Measurements from ENCODE around the gene GPR176. TPM values are rescaled to one million over a fixed set of nuclear protein-coding genes. Genes with fewer than 3 reads are reported as not detected.

GPR176 gene
- polyA plus RNA-seq, 1 donor from 2014 or later: 8.3 TPM

DNA sequence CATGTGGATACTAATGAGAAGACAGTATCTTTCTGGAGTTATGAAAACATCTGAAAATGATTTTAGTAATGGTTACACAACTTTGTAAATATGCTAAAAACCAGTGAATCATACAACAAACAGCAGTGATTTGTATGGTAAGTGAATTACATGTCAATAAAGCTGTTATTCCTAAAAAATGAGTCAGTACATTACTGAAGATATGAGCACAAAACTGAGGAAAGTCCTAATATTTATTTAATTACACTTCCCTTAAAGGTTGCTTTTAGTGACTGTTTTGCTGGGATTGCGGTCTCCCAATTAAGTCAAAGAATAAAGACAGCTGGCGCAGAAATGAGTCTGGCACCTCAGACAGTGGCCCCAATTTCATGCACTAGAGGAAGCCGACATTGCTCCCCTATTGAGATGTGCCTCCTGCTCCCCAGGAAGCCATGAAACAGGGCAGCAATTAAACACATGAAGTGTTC is 86.5 kb downstream of the GPR176 start:
- Histone ChIP-seq H4K20me1 (ENCODE audit: insufficient read depth) (no peaks in the 10 kb centered on the region), H3F3A (ENCODE audit: insufficient read depth, low read length, poor library complexity, severe bottlenecking) (no peaks in the 10 kb centered on the region), H3K36me3 (ENCODE audit: insufficient read depth, low read length) (no peaks in the 10 kb centered on the region), H3K27ac (ENCODE audit: low read length) (no peak overlapping the region), H3K9ac (ENCODE audit: low read length) (no peak overlapping the region), H3K79me2 (replicated peaks; ENCODE audit: insufficient read depth, low read length) (no peaks in the 10 kb centered on the region), H2AFZ (ENCODE audit: low read depth, low read length) (no peak overlapping the region), H3K4me3 (ENCODE audit: low read length) (no peak overlapping the region), H3K9me3 (ENCODE audit: low read length) (no peaks in the 10 kb centered on the region), H3K27me3 (ENCODE audit: insufficient read depth, low read depth, low read length) (no peaks in the 10 kb centered on the region), H3K9me2 (ENCODE audit: insufficient read depth, low read length) (no peaks in the 10 kb centered on the region), H3K4me2 (ENCODE audit: low read length) (no peak overlapping the region)
- TF ChIP-seq POLR2AphosphoS5 (IDR thresholded peaks at IDR 0.05) (no peak), EZH2 (IDR thresholded peaks at IDR 0.05; ENCODE audit: borderline replicate concordance, insufficient read depth, low read length, poor library complexity, severe bottlenecking) (no peak), MXI1 (conservative IDR thresholded peaks at IDR 0.05; ENCODE audit: poor library complexity, severe bottlenecking) (no peak)

- H3K4me2 ChIP-seq (ENCODE audit: low read length): no peak overlapping the region
- no peaks in the 10 kb centered on the region for H4K20me1 ChIP-seq (ENCODE audit: insufficient read depth)
- H3K79me2 ChIP-seq (replicated peaks; ENCODE audit: insufficient read depth, low read length): no peaks in the 10 kb centered on the region
- no peak overlapping the region for H3K4me3 ChIP-seq (ENCODE audit: low read length)
- no peaks in the 10 kb centered on the region for H3K36me3 ChIP-seq (ENCODE audit: insufficient read depth, low read length)
- H3K27me3 ChIP-seq (ENCODE audit: insufficient read depth, low read depth, low read length): no peaks in the 10 kb centered on the region
- no peaks in the 10 kb centered on the region for H3F3A ChIP-seq (ENCODE audit: insufficient read depth, low read length, poor library complexity, severe bottlenecking)
- H3K9ac ChIP-seq (ENCODE audit: low read length): no peak overlapping the region
- no peaks in the 10 kb centered on the region for H3K9me3 ChIP-seq (ENCODE audit: low read length)
- H3K9me2 ChIP-seq (ENCODE audit: insufficient read depth, low read length): no peaks in the 10 kb centered on the region
- no peak for TF ChIP-seq REST (IDR thresholded peaks at IDR 0.05; ENCODE audit: borderline replicate concordance)
- TF ChIP-seq TAF1 (IDR thresholded peaks at IDR 0.05; ENCODE audit: low read depth): no peak
- H3K27ac ChIP-seq (ENCODE audit: low read length): no peak overlapping the region
- no peak overlapping the region for H2AFZ ChIP-seq (ENCODE audit: low read depth, low read length)
These were observed 89.9 kb downstream of the GPR176 start for GRCh38 chr15:39830166-39830565.

DNA sequence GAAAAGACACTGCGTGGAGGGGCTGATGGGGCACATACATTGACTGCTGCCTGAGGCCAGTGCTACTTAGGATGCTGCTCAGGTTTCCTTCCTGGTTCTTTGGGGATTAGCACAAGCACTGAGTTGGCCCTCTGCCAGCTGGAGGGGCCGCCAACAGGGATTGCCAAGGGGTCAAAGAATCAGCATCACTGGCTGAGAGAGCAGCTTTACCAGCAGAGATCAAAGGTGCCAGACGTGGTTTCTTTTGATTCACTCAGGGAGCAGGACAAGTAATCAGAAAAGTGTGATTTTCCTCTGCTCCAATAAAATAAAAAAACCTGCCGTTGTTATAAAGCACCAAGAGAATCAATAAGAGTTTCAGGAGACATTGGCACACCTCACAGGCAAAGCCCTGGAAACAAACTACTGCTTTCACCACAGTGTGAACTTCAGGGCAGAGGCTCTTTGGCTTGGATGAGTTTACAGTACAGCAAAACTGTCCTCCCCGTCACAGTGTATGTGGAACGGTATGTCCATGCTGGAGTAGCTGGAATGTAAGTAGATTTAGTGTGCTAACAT is 91.6 kb downstream of the GPR176 start:
- no peaks in the 10 kb centered on the region for H3K9me2 ChIP-seq (ENCODE audit: insufficient read depth, low read length)
- H4K20me1 ChIP-seq (ENCODE audit: insufficient read depth): no peaks in the 10 kb centered on the region
- H3K9me3 ChIP-seq (ENCODE audit: low read length): no peaks in the 10 kb centered on the region
- H2AFZ ChIP-seq (ENCODE audit: low read depth, low read length): no peak overlapping the region
- no peaks in the 10 kb centered on the region for H3K27me3 ChIP-seq (ENCODE audit: insufficient read depth, low read depth, low read length)
- H3F3A ChIP-seq (ENCODE audit: insufficient read depth, low read length, poor library complexity, severe bottlenecking): no peaks in the 10 kb centered on the region
- H3K4me2 ChIP-seq (ENCODE audit: low read length): no peak overlapping the region
- H3K36me3 ChIP-seq (ENCODE audit: insufficient read depth, low read length): no peaks in the 10 kb centered on the region
- TF ChIP-seq TAF1 (IDR thresholded peaks at IDR 0.05; ENCODE audit: low read depth): no peak
- TF ChIP-seq MXI1 (conservative IDR thresholded peaks at IDR 0.05; ENCODE audit: poor library complexity, severe bottlenecking): no peak
- TF ChIP-seq POLR2AphosphoS5 (IDR thresholded peaks at IDR 0.05): no peak
- TF ChIP-seq EP300 (conservative IDR thresholded peaks at IDR 0.05; ENCODE audit: poor library complexity, severe bottlenecking): no peak
- TF ChIP-seq EZH2 (IDR thresholded peaks at IDR 0.05; ENCODE audit: borderline replicate concordance, insufficient read depth, low read length, poor library complexity, severe bottlenecking): no peak
- TF ChIP-seq, protein P1, sequence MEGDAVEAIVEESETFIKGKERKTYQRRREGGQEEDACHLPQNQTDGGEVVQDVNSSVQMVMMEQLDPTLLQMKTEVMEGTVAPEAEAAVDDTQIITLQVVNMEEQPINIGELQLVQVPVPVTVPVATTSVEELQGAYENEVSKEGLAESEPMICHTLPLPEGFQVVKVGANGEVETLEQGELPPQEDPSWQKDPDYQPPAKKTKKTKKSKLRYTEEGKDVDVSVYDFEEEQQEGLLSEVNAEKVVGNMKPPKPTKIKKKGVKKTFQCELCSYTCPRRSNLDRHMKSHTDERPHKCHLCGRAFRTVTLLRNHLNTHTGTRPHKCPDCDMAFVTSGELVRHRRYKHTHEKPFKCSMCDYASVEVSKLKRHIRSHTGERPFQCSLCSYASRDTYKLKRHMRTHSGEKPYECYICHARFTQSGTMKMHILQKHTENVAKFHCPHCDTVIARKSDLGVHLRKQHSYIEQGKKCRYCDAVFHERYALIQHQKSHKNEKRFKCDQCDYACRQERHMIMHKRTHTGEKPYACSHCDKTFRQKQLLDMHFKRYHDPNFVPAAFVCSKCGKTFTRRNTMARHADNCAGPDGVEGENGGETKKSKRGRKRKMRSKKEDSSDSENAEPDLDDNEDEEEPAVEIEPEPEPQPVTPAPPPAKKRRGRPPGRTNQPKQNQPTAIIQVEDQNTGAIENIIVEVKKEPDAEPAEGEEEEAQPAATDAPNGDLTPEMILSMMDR (IDR thresholded peaks at IDR 0.05; ENCODE audit: poor library complexity, severe bottlenecking): no peak
- TF ChIP-seq SMC3 (conservative IDR thresholded peaks at IDR 0.05; ENCODE audit: poor library complexity): no peak
- no peak for TF ChIP-seq REST (IDR thresholded peaks at IDR 0.05; ENCODE audit: borderline replicate concordance)
- no peaks in the 10 kb centered on the region for H3K79me2 ChIP-seq (replicated peaks; ENCODE audit: insufficient read depth, low read length)
- H3K4me3 ChIP-seq (ENCODE audit: low read length): no peak overlapping the region
- H3K27ac ChIP-seq (ENCODE audit: low read length): no peak overlapping the region
- H3K9ac ChIP-seq (ENCODE audit: low read length): no peak overlapping the region
